ENCODE measurements around the gene BICD2.
"Not testable (repeated sequence)": the region's sequence is repeated elsewhere in the genome, so short reads cannot be mapped to it uniquely, and the experiment has no call there.

Gene BICD2

GRCh38 chr9:92770360-92770995 lies 5.8 kb upstream of the BICD2 start:
- no peak for DNase-seq (ENCODE audit: low read depth in 2 of 2)

GRCh38 chr9:92769990-92770359 lies 5.3 kb upstream of the BICD2 start:
- no peak for DNase-seq (ENCODE audit: low read depth in 2 of 2)

GRCh38 chr9:92769286-92769685 lies 4.7 kb upstream of the BICD2 start:
- no peak for DNase-seq (ENCODE audit: low read depth in 2 of 2)

- DNase-seq (ENCODE audit: low read depth in 2 of 2) = not testable (repeated sequence)
Measured at GRCh38 chr9:92768816-92769215, 4.2 kb upstream of the BICD2 start.

- no peak for DNase-seq (ENCODE audit: low read depth in 2 of 2)
Measured at GRCh38 chr9:92767066-92768054, 2.7 kb upstream of the BICD2 start.

GRCh38 chr9:92764988-92765936 lies 629 bp upstream of the BICD2 start:
- peak; percentile 94 to 98 for DNase-seq (ENCODE audit: low read depth in 2 of 2)

GRCh38 chr9:92763721-92764380 lies 782 bp downstream of the BICD2 start:
- no peak for DNase-seq (ENCODE audit: low read depth in 2 of 2)

GRCh38 chr9:92762781-92763708 lies 1.6 kb downstream of the BICD2 start:
- DNase-seq (ENCODE audit: low read depth in 2 of 2) = no peak

GRCh38 chr9:92762196-92762595 lies 2.4 kb downstream of the BICD2 start:
- DNase-seq (ENCODE audit: low read depth in 2 of 2) = no peak

GRCh38 chr9:92761686-92762085 lies 2.9 kb downstream of the BICD2 start:
- no peak for DNase-seq (ENCODE audit: low read depth in 2 of 2)

- DNase-seq (ENCODE audit: low read depth in 2 of 2) = no peak
Measured at GRCh38 chr9:92760494-92760893, 4.1 kb downstream of the BICD2 start.

GRCh38 chr9:92760070-92760469 lies 4.6 kb downstream of the BICD2 start:
- no peak for DNase-seq (ENCODE audit: low read depth in 2 of 2)

- no peak for DNase-seq (ENCODE audit: low read depth in 2 of 2)
Measured at GRCh38 chr9:92759446-92759845, 5.2 kb downstream of the BICD2 start.

GRCh38 chr9:92756792-92757191 lies 7.8 kb downstream of the BICD2 start:
- DNase-seq (ENCODE audit: low read depth in 2 of 2) = no peak

- DNase-seq (ENCODE audit: low read depth in 2 of 2) = no peak
Measured at GRCh38 chr9:92754091-92754745, 10.4 kb downstream of the BICD2 start.

GRCh38 chr9:92752812-92753404 lies 11.7 kb downstream of the BICD2 start:
- no peak for DNase-seq (ENCODE audit: low read depth in 2 of 2)

GRCh38 chr9:92749934-92750315 lies 14.7 kb downstream of the BICD2 start:
- no peak for DNase-seq (ENCODE audit: low read depth in 2 of 2)

- DNase-seq (ENCODE audit: low read depth in 2 of 2) = no peak
Measured at GRCh38 chr9:92749071-92749933, 15.3 kb downstream of the BICD2 start.

- no peak for DNase-seq (ENCODE audit: low read depth in 2 of 2)
Measured at GRCh38 chr9:92748233-92748497, 16.5 kb downstream of the BICD2 start.
